ENCODE measurements around the gene ZDHHC18.

Gene ZDHHC18

GRCh38 chr1:26824731-26825130 lies 1.8 kb upstream of the ZDHHC18 start:
- POLR2A ChIA-PET = interaction anchor here (1.0 to 1.1 kb wide), 2 partner anchors 40 to 66 kb away, joined by 3 to 5 read pairs; partner anchors contain the start of gene GPN2
- TF ChIP-seq OVOL3 (tag by site-specific recombination; IDR thresholded peaks at IDR 0.05) (no peak), ZNF292 (tag by site-specific recombination; IDR thresholded peaks at IDR 0.05; ENCODE audit: borderline replicate concordance, low read depth) (no peak), BCL11A (tag by site-specific recombination; IDR thresholded peaks at IDR 0.05; ENCODE audit: low read depth) (no peak), ZNF394 (tag by site-specific recombination; IDR thresholded peaks at IDR 0.05; ENCODE audit: borderline replicate concordance) (no peak)

GRCh38 chr1:26827106-26827604 lies 667 bp downstream of the ZDHHC18 start:
- CTCF ChIA-PET = no interaction called here
- POLR2A ChIA-PET = no interaction called here
- Histone ChIP-seq H3K4me1 (ENCODE audit: control insufficient read depth, insufficient read depth, low read length) (no peaks in the 10 kb centered on the region), H3K27ac (ENCODE audit: extremely low read depth, low read depth, low read length) (peak overlapping the region; percentile 25; the same call in 1 of the 2 replicates), H3K36me3 (ENCODE audit: control insufficient read depth in 2 of 2, insufficient read depth in 1 of 2, low read length in 2 of 2) (peaks cover 0 to 33% of the 10 kb centered on the region in 2 experiments; a peak in 2 of 3 replicates), H3K4me3 (ENCODE audit: low read depth, low read length) (peak overlapping the region; percentile 66), H3K9me3 (ENCODE audit: control insufficient read depth, insufficient read depth, low read depth, low read length) (no peaks in the 10 kb centered on the region)
- TF ChIP-seq ZFP37 (tag by site-specific recombination; IDR thresholded peaks at IDR 0.05) = no peak
- TF ChIP-seq ZNF768 (tag by site-specific recombination; IDR thresholded peaks at IDR 0.05) = no peak
- TF ChIP-seq ZNF544 (tag by site-specific recombination; IDR thresholded peaks at IDR 0.05) = no peak
- TF ChIP-seq, protein P1, sequence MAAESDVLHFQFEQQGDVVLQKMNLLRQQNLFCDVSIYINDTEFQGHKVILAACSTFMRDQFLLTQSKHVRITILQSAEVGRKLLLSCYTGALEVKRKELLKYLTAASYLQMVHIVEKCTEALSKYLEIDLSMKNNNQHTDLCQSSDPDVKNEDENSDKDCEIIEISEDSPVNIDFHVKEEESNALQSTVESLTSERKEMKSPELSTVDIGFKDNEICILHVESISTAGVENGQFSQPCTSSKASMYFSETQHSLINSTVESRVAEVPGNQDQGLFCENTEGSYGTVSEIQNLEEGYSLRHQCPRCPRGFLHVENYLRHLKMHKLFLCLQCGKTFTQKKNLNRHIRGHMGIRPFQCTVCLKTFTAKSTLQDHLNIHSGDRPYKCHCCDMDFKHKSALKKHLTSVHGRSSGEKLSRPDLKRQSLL (tag by site-specific recombination; IDR thresholded peaks at IDR 0.05) = no peak
- no peak for TF ChIP-seq ZNF548 (tag by site-specific recombination; IDR thresholded peaks at IDR 0.05)
- no peak for TF ChIP-seq ZNF677 (tag by site-specific recombination; IDR thresholded peaks at IDR 0.05)
- TF ChIP-seq KLF17 (tag by site-specific recombination; IDR thresholded peaks at IDR 0.05) = peak; percentile 17; the same call in 1 of the 2 replicates
- TF ChIP-seq ZNF335 (tag by site-specific recombination; conservative IDR thresholded peaks at IDR 0.05) = peak; percentile 27
- TF ChIP-seq ZNF155 (tag by site-specific recombination; IDR thresholded peaks at IDR 0.05) = no peak
- no peak for TF ChIP-seq ZNF16 (tag by site-specific recombination; IDR thresholded peaks at IDR 0.05; ENCODE audit: low read depth)
- 0 out of 2 replicates have a peak, but pooled peaks have one; percentile 38 for TF ChIP-seq KLF9 (tag by site-specific recombination; IDR thresholded peaks at IDR 0.05; ENCODE audit: low read depth)
- TF ChIP-seq SP2 (tag by site-specific recombination; IDR thresholded peaks at IDR 0.05) = 0 out of 2 replicates have a peak, but pooled peaks have one; percentile 9
- TF ChIP-seq GLIS2 (tag by site-specific recombination; IDR thresholded peaks at IDR 0.05) = peak; percentile 42; the same call in 1 of the 2 replicates
- TF ChIP-seq ZNF157 (tag by site-specific recombination; IDR thresholded peaks at IDR 0.05) = no peak
- TF ChIP-seq ZNF558 (tag by site-specific recombination; IDR thresholded peaks at IDR 0.05) = no peak
- peak; percentile 59; the same call in 1 of the 2 replicates for TF ChIP-seq HIC1 (tag by site-specific recombination; IDR thresholded peaks at IDR 0.05)
- TF ChIP-seq KLF8 (tag by site-specific recombination; IDR thresholded peaks at IDR 0.05) = 0 out of 2 replicates have a peak, but pooled peaks have one; percentile 2
- no peak for TF ChIP-seq ZNF560 (tag by site-specific recombination; IDR thresholded peaks at IDR 0.05; ENCODE audit: borderline replicate concordance)
- no peak for TF ChIP-seq ZNF398 (tag by site-specific recombination; IDR thresholded peaks at IDR 0.05)
- TF ChIP-seq ZNF341 (tag by site-specific recombination; IDR thresholded peaks at IDR 0.05; ENCODE audit: low read depth) = no peak
- TF ChIP-seq, protein P2, sequence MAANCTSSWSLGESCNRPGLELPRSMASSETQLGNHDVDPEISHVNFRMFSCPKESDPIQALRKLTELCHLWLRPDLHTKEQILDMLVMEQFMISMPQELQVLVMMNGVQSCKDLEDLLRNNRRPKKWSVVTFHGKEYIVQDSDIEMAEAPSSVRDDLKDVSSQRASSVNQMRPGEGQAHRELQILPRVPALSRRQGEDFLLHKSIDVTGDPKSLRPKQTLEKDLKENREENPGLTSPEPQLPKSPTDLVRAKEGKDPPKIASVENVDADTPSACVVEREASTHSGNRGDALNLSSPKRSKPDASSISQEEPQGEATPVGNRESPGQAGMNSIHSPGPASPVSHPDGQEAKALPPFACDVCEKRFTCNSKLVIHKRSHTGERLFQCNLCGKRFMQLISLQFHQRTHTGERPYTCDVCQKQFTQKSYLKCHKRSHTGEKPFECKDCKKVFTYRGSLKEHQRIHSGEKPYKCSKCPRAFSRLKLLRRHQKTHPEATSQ (tag by site-specific recombination; IDR thresholded peaks at IDR 0.05) = no peak
- peak; percentile 65 for TF ChIP-seq ZIC2 (tag by site-specific recombination; IDR thresholded peaks at IDR 0.05)
- TF ChIP-seq ZNF585B (tag by site-specific recombination; IDR thresholded peaks at IDR 0.05) = no peak
- no peak for TF ChIP-seq ZNF19 (tag by site-specific recombination; IDR thresholded peaks at IDR 0.05; ENCODE audit: low read depth)

More at GRCh38 chr1:26824731-26825130, 1.8 kb upstream of the ZDHHC18 start:
- Histone ChIP-seq H3K36me3 (ENCODE audit: control insufficient read depth in 2 of 2, insufficient read depth in 1 of 2, low read length in 2 of 2) (peaks cover 0 to 12% of the 10 kb centered on the region in 2 experiments; a peak in 1 of 3 replicates), H3K27ac (ENCODE audit: extremely low read depth, low read depth, low read length) (no peak overlapping the region), H3K9me3 (ENCODE audit: control insufficient read depth, insufficient read depth, low read depth, low read length) (no peaks in the 10 kb centered on the region), H3K4me3 (ENCODE audit: low read depth, low read length) (no peak overlapping the region), H3K4me1 (ENCODE audit: control insufficient read depth, insufficient read depth, low read length) (no peaks in the 10 kb centered on the region)
- CTCF ChIA-PET = no interaction called here

Data from HEK293 (cell line).